H1 (cell line): ENCODE measurements around the gene PSG5. TPM values are rescaled to one million over a fixed set of nuclear protein-coding genes. Genes with fewer than 3 reads are reported as not detected.
"Not testable (repeated sequence)": the region's sequence is repeated elsewhere in the genome, so short reads cannot be mapped to it uniquely, and the experiment has no call there.

Experiments used
- CTCF ChIA-PET: fragments of 300-600 bp; sonication (Branson Sonifier 250); formaldehyde crosslinking; loops from one replicate; lab custom pipeline; 2021; ENCODE audit not compliant: partially characterized antibody; lab: Charles Lee
- POLR2A ChIA-PET: fragments of 300-600 bp; sonication (Branson Sonifier 250); formaldehyde crosslinking; loops from one replicate; lab custom pipeline; 2021; ENCODE audit warnings: inconsistent platforms; ENCODE audit not compliant: partially characterized antibody; lab: Charles Lee
- DNase-seq, 2 experiments: peaks; one replicate each; pipeline versions ENCODE4 v3.0.0 to v3.0.0-alpha.2; 2010 to 2022; ENCODE audit warnings: low spot score in 2 of 2, low read depth in 1 of 2, mixed read lengths in 1 of 2
- FAIRE-seq: peaks from 2 replicates; lab custom pipeline; 2011; peaks lifted over from hg19 to GRCh38; lab: Jason Lieb, UNC
- H2AFZ ChIP-seq: 2 replicates; pipeline ENCODE4 v1.8.1; 2012; ENCODE audit warnings: low read length, inconsistent platforms
- H2AK5ac ChIP-seq: 2 replicates; pipeline ENCODE4 v1.6.1; 2013; ENCODE audit warnings: low read depth, low read length
- H2BK120ac ChIP-seq: replicated peaks from 2 replicates; pipeline ENCODE3; 2013; ENCODE audit warnings: low read depth, low read length, inconsistent platforms
- H2BK12ac ChIP-seq: 2 replicates; pipeline ENCODE4 v1.6.1; 2013; ENCODE audit warnings: low read depth, low read length
- H2BK15ac ChIP-seq: 2 replicates; pipeline ENCODE4 v1.6.1; 2013; ENCODE audit warnings: low read length
- H2BK20ac ChIP-seq: 2 replicates; pipeline ENCODE4 v1.6.1; 2013; ENCODE audit warnings: low read length
- H2BK5ac ChIP-seq: 2 replicates; pipeline ENCODE4 v1.6.1; 2013; ENCODE audit warnings: low read depth, low read length
- H3K14ac ChIP-seq: 2 replicates; pipeline ENCODE4 v1.6.1; 2013; ENCODE audit warnings: inconsistent platforms; ENCODE audit not compliant: insufficient read length
- H3K18ac ChIP-seq: 2 replicates; pipeline ENCODE4 v1.6.1; 2013; ENCODE audit warnings: low read length; ENCODE audit errors: extremely low read depth
- H3K23ac ChIP-seq: 2 replicates; pipeline ENCODE4 v1.6.1; 2013; ENCODE audit warnings: inconsistent platforms; ENCODE audit not compliant: insufficient read length
- H3K23me2 ChIP-seq: 2 replicates; pipeline ENCODE4 v1.6.1; 2013; ENCODE audit warnings: low read depth, low read length
- H3K27ac ChIP-seq: 2 replicates; pipeline ENCODE4 v1.6.1; 2011; ENCODE audit warnings: low read depth, low read length, inconsistent platforms
- H3K27me3 ChIP-seq, 4 experiments: replicated peaks in 1 of 4; 1 replicate in 1 of 4; 2 replicates in 3 of 4; pipeline versions ENCODE4 v1.6.1 to v1.8.1; 2011 to 2013; ENCODE audit warnings: low read length in 3 of 4, mild to moderate bottlenecking in 3 of 4, inconsistent platforms in 2 of 4, mixed read lengths in 2 of 4, moderate library complexity in 1 of 4; ENCODE audit not compliant: control insufficient read depth in 3 of 4, insufficient read depth in 3 of 4; ENCODE audit errors: extremely low read depth in 1 of 4
- H3K36me3 ChIP-seq, 4 experiments: 2 replicates each; pipeline versions ENCODE4 v1.6.1 to v1.8.1; 2011 to 2013; ENCODE audit warnings: mild to moderate bottlenecking in 4 of 4, low read length in 3 of 4, moderate library complexity in 2 of 4, control low read depth in 1 of 4, inconsistent platforms in 1 of 4; ENCODE audit not compliant: insufficient read depth in 4 of 4, control insufficient read depth in 2 of 4
- H3K4ac ChIP-seq: replicated peaks from 2 replicates; pipeline ENCODE3; 2013; ENCODE audit warnings: low read length, low read depth, mixed read lengths, inconsistent platforms; ENCODE audit not compliant: insufficient read length
- H3K4me1 ChIP-seq, 4 experiments: replicated peaks in 1 of 4; 1 replicate in 1 of 4; 2 replicates in 3 of 4; pipeline versions ENCODE4 v1.6.1 to v1.8.1; 2011 to 2013; ENCODE audit warnings: low read length in 3 of 4, inconsistent platforms in 2 of 4, mixed read lengths in 1 of 4; ENCODE audit not compliant: insufficient read depth in 4 of 4, control insufficient read depth in 3 of 4
- H3K4me2 ChIP-seq, 2 experiments: 2 replicates each; pipeline versions ENCODE4 v1.6.1 to v1.8.1; 2011 to 2013; ENCODE audit warnings: low read depth in 2 of 2, low read length in 2 of 2, control low read depth in 1 of 2, inconsistent platforms in 1 of 2, mild to moderate bottlenecking in 1 of 2; ENCODE audit not compliant: insufficient read depth in 1 of 2
- H3K4me3 ChIP-seq, 4 experiments: fragments of 200-600, 300-600 bp in 1 of 4; sonication (generic), shearing (Covaris generic), sonication (Bioruptor Twin) in 1 of 4; 2 replicates each; pipeline versions ENCODE4 v1.5.1 to v1.8.1; 2011 to 2016; ENCODE audit warnings: low read length in 4 of 4, low read depth in 3 of 4, control low read depth in 2 of 4, inconsistent platforms in 2 of 4, mild to moderate bottlenecking in 2 of 4, mixed read lengths in 1 of 4, moderate library complexity in 1 of 4; ENCODE audit not compliant: insufficient read depth in 2 of 4; ENCODE audit errors: extremely low read depth in 1 of 4
- H3K56ac ChIP-seq: replicated peaks from 2 replicates; pipeline ENCODE3; 2013; ENCODE audit warnings: low read depth, mild to moderate bottlenecking, mixed read lengths, low read length, inconsistent platforms; ENCODE audit not compliant: insufficient read length
- H3K79me1 ChIP-seq: 2 replicates; pipeline ENCODE4 v1.6.1; 2013; ENCODE audit warnings: low read depth, low read length, control low read depth
- H3K79me2 ChIP-seq, 2 experiments: 2 replicates each; pipeline versions ENCODE4 v1.6.1 to v1.8.1; 2012 to 2013; ENCODE audit warnings: low read length in 2 of 2, mild to moderate bottlenecking in 2 of 2, inconsistent platforms in 1 of 2; ENCODE audit not compliant: insufficient read depth in 2 of 2, control insufficient read depth in 1 of 2
- H3K9ac ChIP-seq, 4 experiments: replicated peaks in 1 of 4; 1 replicate in 1 of 4; 2 replicates in 3 of 4; pipeline versions ENCODE4 v1.6.1 to v1.8.1; 2011 to 2013; ENCODE audit warnings: low read depth in 3 of 4, low read length in 3 of 4, control low read depth in 2 of 4, mild to moderate bottlenecking in 2 of 4, moderate library complexity in 2 of 4, inconsistent platforms in 1 of 4; ENCODE audit errors: extremely low read depth in 1 of 4
- H3K9me3 ChIP-seq, 2 experiments: 2 replicates each; pipeline versions ENCODE4 v1.6.1 to v1.8.1; 2012 to 2013; ENCODE audit warnings: mild to moderate bottlenecking in 2 of 2, moderate library complexity in 2 of 2, control low read depth in 1 of 2, inconsistent platforms in 1 of 2, low read depth in 1 of 2, low read length in 1 of 2, mixed read lengths in 1 of 2; ENCODE audit not compliant: insufficient read depth in 2 of 2
- H4K20me1 ChIP-seq, 2 experiments: replicated peaks in 1 of 2; 2 replicates each; pipeline versions ENCODE3 to v1.8.1; 2011 to 2013; ENCODE audit warnings: inconsistent platforms in 2 of 2, low read length in 2 of 2, mild to moderate bottlenecking in 1 of 2; ENCODE audit not compliant: insufficient read depth in 2 of 2, control insufficient read depth in 1 of 2
- H4K5ac ChIP-seq: 2 replicates; pipeline ENCODE4 v1.6.1; 2013; ENCODE audit warnings: low read length, low read depth, mixed read lengths, inconsistent platforms; ENCODE audit not compliant: insufficient read length
- H4K8ac ChIP-seq: 2 replicates; pipeline ENCODE4 v1.8.0; 2013; ENCODE audit warnings: mild to moderate bottlenecking, moderate library complexity, low read length, inconsistent platforms; ENCODE audit not compliant: insufficient read depth; ENCODE audit errors: extremely low read depth
- H4K91ac ChIP-seq: replicated peaks from 2 replicates; pipeline ENCODE3; 2013; ENCODE audit warnings: low read length, mixed read lengths, inconsistent platforms; ENCODE audit not compliant: insufficient read length
- WGBS, 2 experiments: shearing (Covaris generic) in 1 of 2; methylation state at CpG; one replicate each; pipeline versions ENCODE4 v1.1.6 to v1.1.7; 2013 to 2015; ENCODE audit warnings: low lambda C conversion rate in 2 of 2, mixed read lengths in 2 of 2, inconsistent platforms in 1 of 2, low coverage in 1 of 2, missing lambda C conversion rate in 1 of 2; ENCODE audit not compliant: insufficient replicate concordance in 2 of 2, insufficient coverage in 1 of 2, insufficient read length in 1 of 2; ENCODE audit errors: extremely low coverage in 1 of 2, missing lambda C conversion rate in 1 of 2; 5-methylcytosine and 5-hydroxymethylcytosine counted together
- polyA plus RNA-seq, 7 experiments: library from polyadenylated mRNA; depleted of rRNA in 3 of 7; stranded (reverse) in 5 of 7; unstranded in 2 of 7; fragments of >200 nt in 5 of 7; fragments of 200-250 nt in 2 of 7; gene quantifications; 1 replicate in 5 of 7; 2 replicates in 1 of 7; 4 replicates in 1 of 7; pipeline versions ENCODE4 v1.2.1 to v1.2.3, GENCODE V29; 2011 to 2013; ENCODE audit warnings: missing spikeins in 2 of 7, mixed read lengths in 2 of 7
- total RNA-seq: library from RNA; stranded (reverse); fragmentation: NEBNext Ultra II Directional; extraction: Animal tissue kit (Norgen Biotek cat#: 25700); gene quantifications from 2 replicates; pipeline ENCODE4 v1.2.1, GENCODE V29; 2021

The PSG5 gene
- total and polyA plus RNA-seq, 2 of the 8 experiments (the other 6 are each of a cell fraction or from before 2014, with no cell fraction given), result not detected

GRCh38 chr19:43149788-43150187 is 36.5 kb downstream of the PSG5 start:
- H3K56ac ChIP-seq, H3K27ac ChIP-seq, H2BK20ac ChIP-seq, H4K91ac ChIP-seq, H3K18ac ChIP-seq, H3K14ac ChIP-seq, H2BK12ac ChIP-seq, H3K79me1 ChIP-seq, FAIRE-seq, H3K27me3 ChIP-seq, H3K4ac ChIP-seq, H4K20me1 ChIP-seq, H4K5ac ChIP-seq, H3K9ac ChIP-seq, CTCF ChIA-PET, H2BK5ac ChIP-seq, H2AK5ac ChIP-seq, H3K4me2 ChIP-seq, H3K4me3 ChIP-seq, H3K36me3 ChIP-seq, DNase-seq, H2BK120ac ChIP-seq, H2AFZ ChIP-seq, H3K4me1 ChIP-seq, H3K23ac ChIP-seq, H2BK15ac ChIP-seq, POLR2A ChIA-PET, H4K8ac ChIP-seq, H3K79me2 ChIP-seq, H3K23me2 ChIP-seq: not testable (repeated sequence)
- 77% methylated on average over 7 of the region's 7 CpGs; no CpG with 5 or more reads in 1 of the 2 experiments for WGBS, 2 experiments
- H3K9me3 ChIP-seq, result peaks cover 30 to 69% of the 10 kb centered on the region in 2 experiments
